NCI-H460 (cell line): ENCODE data around the gene SEPTIN10. TPM values are rescaled to one million over a fixed set of nuclear protein-coding genes. Genes with fewer than 3 reads are reported as not detected.
"Not testable (repeated sequence)": the region's sequence is repeated elsewhere in the genome, so short reads cannot be mapped to it uniquely, and the experiment has no call there.

Experiments
- DNase-seq: peaks from one replicate; pipeline ENCODE4 v3.0.0-alpha.2; 2016; ENCODE audit warnings: low read depth; ENCODE audit errors: extremely low read depth
- total RNA-seq: library from RNA; depleted of rRNA; stranded (reverse); fragments of >200 nt; shearing (Covaris generic); gene quantifications from 2 replicates; pipeline ENCODE4 v1.2.3, GENCODE V29; 2014

Gene SEPTIN10
- total RNA-seq, 1 experiment from 2014 or later: 183 TPM

- no peak for DNase-seq
Measured at GRCh38 chr2:109554758-109555157, 59.0 kb downstream of the SEPTIN10 start.

DNA sequence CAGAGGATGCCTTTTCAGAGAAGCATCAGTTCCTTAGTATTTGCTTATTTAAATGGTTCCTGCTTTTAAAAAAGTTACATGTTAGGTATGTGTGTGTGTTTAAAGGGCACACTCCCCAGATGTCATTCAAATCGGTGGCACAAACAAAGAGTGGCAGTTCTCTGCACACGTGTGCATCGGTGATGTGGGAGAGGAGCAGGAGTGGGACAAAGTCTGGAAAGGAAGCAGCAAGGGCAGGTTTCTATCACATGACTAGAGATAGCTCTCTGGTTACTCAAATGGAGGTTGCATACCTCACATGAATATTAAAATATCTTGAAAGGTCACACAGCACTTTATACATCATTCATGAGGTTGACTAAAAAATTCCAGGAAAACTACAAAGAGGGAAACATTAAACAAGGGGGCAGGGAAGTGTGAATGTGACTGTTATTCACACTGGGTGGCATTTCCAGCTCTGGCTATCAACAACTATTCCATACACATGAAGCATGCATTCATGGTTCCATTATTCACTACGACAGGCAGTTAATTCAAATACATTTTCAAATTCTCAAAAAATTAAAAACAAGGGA, 64.7 kb downstream of the SEPTIN10 start:
- DNase-seq: no peak

GRCh38 chr2:109547280-109547679, 66.5 kb downstream of the SEPTIN10 start:
- no peak for DNase-seq

DNA sequence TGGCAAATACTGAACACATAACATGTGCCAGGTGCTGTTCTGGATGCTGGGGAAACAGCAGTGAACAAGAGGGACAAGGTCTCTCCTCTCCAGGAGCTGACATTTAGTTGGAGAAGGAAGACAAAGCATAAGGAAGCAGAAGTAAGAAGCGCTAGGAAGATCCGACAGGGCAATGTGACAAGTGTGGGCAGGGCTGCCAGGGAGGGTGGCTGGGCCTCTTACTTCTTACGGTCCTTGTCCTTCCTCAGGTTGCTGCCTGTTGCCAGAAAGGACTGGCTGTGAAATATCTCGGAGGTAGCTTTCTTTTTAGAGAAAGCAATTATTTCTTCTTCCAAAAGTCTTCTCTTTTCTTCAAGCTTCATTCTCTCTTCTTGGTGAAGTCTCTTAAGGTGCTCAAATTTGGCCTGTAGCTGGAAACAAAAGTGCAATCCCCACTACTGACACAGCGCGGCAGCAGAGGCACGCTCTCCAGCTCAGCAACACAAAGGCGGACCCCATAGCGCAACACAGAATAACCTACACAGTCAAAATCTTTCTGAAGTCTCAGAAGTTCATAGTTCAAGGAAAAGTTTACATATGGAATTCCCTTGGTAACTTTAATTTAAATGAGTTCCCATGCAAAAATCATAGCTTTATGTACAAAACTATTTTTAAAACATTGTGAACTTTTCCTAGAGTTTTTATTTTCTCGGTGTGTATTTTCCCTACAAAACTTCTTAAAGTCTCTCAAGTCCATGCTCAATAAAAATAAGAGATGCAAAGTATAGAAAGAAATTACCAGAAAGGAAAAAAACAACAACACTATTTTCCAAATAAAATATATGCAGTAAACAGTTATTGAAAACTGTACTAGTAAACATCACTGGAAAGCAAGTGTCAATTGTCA, 67.7 kb downstream of the SEPTIN10 start:
- peak; percentile 59 for DNase-seq

- DNase-seq: no peak
Measured at GRCh38 chr2:109542384-109542783, 71.4 kb downstream of the SEPTIN10 start.

DNA sequence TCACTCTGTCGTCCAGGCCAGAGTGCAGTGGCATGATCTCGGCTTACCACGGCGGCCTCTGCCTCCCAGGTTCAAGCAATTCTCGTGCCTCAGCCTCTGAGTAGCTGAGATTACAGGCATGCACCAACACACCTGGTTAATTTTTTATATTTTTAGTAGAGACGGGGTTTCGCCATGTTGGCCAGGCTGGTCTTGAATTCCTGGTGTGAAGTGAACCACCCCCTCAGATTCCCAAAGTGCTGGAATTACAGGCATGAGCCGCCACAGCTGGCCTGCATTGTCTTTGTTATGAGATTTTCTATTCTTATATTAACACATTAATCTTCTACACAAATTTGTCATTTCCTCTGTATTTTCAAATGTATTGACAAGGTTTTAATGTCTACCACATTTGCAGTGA, 75.2 kb downstream of the SEPTIN10 start:
- no peak for DNase-seq

DNA sequence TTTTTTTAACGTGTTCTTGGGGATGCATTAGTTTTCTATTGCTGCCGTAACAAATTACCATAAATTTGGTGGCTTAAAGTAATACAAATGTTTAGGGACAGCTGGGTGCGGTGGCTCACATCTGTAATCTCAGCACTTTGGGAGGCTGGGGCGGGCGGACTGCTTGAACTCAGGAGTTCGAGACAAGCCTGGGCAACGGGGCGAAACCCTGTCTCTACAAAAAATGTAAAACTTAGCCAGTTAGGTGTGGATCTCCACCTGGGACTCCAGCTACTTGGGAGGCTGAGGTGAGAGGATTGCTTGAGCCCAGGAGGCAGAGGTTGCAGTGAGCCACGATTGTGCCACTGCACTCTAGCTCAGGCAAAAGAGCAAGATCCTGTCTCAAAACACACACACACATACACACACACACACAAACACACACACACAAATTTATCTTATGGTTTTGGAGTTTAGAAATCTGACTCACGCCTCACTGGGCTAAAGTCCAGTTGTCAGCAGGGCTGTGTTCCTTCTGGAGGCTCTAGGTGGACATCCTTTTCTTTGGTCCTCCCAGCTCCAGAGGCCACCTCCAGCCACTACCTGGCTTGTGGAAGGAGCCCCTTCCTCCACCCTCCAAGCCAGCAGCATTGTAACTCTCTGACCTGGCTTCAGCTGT, 76.1 kb downstream of the SEPTIN10 start:
- no peak for DNase-seq

DNA sequence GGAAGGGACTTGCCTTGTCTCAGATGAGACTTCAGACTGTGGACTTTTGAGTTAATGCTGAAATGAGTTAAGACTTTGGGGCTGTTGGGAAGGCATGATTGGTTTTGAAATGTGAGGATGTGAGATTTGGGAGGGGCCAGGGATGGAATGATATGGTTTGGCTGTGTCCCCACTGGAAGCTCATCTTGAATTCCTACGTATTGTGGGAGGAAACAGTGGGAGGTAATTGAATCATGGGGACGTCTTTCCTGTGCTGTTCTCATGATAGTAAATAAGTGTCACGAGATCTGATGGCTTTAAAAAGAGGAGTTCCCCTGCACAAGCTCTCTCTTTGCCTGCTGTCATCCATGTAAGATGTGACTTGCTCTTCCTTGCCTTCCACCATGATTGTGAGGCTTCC, 77.2 kb downstream of the SEPTIN10 start:
- DNase-seq: not testable (repeated sequence)

DNA sequence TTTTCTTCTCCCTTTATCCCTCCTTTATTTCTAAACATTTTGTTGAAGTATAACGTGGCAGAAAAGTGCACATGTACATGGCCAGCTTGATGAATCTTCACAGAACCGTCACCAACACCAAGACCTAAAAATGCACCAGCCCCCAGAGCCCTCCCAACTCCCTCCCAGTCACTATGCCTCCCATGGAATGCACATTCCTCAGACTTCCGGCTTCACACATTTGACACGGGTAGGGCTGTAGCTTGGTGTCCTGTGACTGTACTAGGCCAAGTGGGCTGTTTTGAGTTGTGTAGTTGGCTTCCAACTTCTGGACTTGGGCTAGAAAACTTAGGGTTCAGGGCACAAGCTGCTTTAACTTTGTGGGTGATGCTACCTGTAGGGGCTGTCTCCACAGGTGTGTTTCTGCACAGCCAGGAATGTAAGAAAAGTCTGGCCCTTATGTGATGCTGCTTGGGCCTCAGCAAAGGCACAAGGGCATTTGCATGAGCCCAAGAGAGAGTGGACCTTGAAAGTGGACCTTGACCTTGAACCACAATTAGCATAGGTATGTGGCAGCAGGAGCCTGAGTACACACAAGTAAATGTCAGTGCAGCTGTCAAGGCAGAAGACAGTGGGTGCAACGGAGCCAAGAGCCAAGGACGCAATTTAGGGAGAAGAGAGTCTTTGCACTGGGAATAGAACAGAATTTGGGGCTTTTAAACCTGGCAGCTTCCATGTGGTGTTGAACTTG, 78.4 kb downstream of the SEPTIN10 start:
- DNase-seq: no peak

DNA sequence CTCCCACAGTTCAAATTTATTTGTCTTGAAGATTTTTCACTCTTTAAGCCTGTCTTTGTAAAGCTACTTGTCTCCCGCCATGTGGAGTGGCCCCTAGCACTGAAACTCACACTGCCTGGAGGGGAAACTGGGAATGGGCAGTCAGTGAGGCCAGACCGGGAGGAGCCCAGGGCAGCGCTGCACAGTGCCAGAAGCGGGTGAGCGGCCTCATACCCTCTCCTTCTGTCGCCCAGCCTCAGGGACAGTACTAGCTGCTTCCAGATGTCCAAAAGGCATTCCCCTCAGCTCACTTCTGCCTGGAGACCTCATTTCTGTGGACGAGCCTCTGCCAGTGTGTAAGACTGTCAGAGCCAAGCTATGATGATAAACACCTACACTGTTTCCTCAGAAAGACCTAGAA, 79.9 kb downstream of the SEPTIN10 start:
- no peak for DNase-seq

DNA sequence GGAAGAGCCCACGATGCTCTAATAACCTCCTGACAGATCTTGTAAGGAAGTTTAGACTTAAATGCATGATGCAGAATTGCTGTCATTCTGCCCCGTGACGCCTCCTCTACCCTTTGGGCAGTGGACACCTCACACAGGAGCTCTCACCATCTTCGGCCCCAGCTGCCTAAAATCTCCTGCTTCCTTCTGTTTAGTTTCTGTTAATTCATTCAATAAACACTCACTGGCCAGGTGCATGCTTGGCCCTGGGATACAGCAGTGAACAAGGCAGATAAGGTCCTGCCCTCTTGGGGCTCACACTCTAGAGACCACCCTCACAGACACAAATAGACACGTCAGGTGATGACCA, 81.1 kb downstream of the SEPTIN10 start:
- DNase-seq: no peak

DNA sequence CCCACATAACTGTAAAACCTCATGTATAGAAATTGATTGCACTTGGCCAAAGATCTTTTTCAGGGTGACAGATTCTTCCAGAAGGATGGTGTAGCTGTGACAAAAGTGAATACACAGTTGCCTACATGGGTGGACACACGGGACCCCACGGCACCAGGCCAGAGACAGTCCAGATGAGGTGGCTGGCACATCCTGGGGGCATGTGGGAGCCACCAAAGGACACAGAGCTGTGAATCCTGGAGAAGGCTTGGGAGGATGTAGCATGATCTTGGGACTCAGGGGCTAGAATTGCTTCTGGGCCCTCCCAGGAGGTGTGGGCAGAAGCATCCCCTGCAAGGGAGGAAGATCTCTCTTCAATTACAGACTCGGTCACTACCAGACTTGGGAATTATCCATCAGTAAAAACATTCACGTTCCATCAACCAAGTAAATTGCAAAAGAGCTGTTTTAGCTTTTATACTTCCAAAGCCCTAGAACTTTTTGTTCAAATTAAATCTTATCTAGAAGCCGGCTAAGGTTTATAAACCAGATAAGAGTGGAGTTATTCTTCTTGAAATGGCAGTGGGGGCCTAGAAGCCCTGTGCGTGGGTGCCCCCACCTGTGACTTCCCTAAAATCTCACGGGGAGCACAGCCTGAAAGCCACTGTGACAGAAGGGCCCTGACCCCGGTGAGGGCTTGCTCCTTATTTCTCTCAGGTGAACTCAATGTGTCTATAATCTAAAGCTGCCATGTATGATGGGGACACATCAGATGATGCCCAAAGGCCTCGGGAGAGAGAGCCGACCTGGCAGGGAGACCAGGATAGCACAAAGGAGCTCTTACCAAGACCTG, 81.7 kb downstream of the SEPTIN10 start:
- no peak for DNase-seq

DNA sequence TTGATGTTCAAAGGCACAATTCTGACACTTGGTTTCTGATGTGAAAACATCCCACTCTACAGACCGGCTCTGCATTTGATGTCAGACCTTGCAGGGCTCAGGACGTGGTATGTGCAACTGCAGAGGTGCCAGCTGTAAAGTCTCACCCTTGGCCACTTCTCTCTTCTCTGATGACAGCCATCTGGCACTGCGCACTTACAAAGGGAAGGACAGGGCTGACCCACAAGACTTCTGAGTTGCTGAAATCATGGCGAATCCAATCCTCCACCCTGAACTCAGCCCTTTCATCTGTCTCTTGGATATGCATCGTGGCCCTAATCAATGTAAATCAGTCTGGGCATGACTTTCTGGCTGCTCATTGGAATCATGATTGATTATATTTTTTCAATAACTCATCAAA, 82.5 kb downstream of the SEPTIN10 start:
- DNase-seq: no peak

GRCh38 chr2:109530712-109531111, 83.1 kb downstream of the SEPTIN10 start:
- no peak for DNase-seq

DNA sequence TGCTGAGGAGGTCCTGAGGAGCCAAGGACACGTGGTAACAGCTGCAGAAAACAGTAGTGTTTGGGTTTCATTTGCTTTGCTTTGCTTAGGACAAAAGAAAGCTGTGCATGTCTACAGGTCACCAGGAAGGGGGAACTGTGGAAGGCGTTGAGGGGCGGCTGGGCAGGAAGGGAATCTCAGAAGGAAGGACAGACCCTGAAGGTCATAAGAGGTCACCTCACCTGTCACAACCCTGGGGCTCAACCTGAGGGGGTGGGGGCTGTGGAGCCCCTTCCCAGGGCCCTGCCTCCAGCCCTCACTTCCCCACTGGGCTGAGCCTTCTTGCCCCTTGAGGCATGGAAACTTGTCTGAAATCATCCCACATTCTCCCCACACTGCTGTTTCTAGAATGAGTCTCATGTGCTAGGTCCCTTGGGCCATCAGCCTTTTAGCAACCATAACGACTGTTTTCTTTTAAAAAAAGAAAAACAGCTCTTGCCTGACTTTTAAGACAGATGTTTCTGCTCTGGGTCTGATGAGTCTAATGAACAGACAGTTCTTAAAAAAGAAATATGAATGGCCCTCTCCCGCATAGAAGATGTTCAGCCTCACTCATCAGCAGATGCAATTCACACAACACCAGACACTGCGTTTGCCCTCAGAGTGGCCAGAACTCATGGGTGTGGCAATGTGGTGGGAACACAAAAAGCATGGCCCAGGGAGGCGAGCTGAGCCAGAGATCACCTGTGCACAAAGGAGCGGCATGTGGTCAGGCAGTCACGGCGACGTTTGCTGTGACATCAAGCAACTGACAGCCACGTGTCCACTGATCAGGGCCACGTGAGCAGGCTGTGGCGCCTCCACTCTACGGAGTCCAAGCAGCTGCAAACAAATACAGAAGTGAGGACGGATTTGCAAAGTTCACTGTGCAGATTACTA, 84.0 kb downstream of the SEPTIN10 start:
- no peak for DNase-seq

- no peak for DNase-seq
Measured at GRCh38 chr2:109528811-109529501, 84.8 kb downstream of the SEPTIN10 start.

GRCh38 chr2:109527846-109528705, 85.7 kb downstream of the SEPTIN10 start:
- no peak for DNase-seq

DNA sequence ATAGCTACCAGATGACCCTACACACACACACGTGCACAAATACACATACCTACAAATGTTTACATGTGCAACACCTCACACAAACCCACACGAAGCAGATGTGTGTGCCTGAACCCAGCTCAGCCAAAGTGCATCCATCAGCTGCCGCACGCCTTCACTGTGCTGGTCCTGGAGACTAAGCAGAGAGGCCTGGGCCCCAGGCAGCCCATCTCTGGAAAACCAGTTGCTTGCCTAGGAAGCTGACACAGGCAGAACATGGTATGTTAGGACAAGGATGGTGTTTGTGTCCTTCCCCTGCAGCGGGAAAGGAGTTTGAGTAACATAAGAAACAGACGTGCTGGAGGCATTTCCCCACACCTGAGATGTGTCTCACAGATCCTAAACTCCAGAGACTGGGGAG, 86.7 kb downstream of the SEPTIN10 start:
- DNase-seq: no peak
